ENCODE measurements around the gene SLC38A8. TPM values are rescaled to one million over a fixed set of nuclear protein-coding genes. Genes with fewer than 3 reads are reported as not detected.

Gene SLC38A8
- total RNA-seq, 1 experiment from 2014 or later: 0.35 TPM

GRCh38 chr16:84039696-84040095, 2.9 kb downstream of the SLC38A8 start:
- DNase-seq: no peak
- H4K91ac ChIP-seq (ENCODE audit: insufficient read length, low read depth, low read length): no peak overlapping the region
- TF ChIP-seq CTCF (conservative IDR thresholded peaks at IDR 0.05): no peak
- no peaks in the 10 kb centered on the region; the same call in 1 of the 2 replicates for H3K4me1 ChIP-seq (ENCODE audit: insufficient read depth, low read length)
- H3K4me2 ChIP-seq (ENCODE audit: insufficient read depth, insufficient read length, low read length): no peak overlapping the region
- H3K4ac ChIP-seq (ENCODE audit: low read depth, low read length): no peak overlapping the region
- no peak overlapping the region for H3K23ac ChIP-seq (ENCODE audit: insufficient read length, low read depth, low read length)
- no peak overlapping the region for H3K18ac ChIP-seq (ENCODE audit: insufficient read length, low read depth, low read length)
- no peaks in the 10 kb centered on the region for H3K9me3 ChIP-seq (ENCODE audit: control insufficient read depth, low read depth, low read length)
- no peak overlapping the region for H3K14ac ChIP-seq (ENCODE audit: insufficient read depth, low read length)
- H2BK15ac ChIP-seq (ENCODE audit: low read depth, low read length): no peak overlapping the region
- H3K9ac ChIP-seq (ENCODE audit: extremely low read depth, insufficient read length, low read length): no peak overlapping the region
- no peak overlapping the region for H2AFZ ChIP-seq (ENCODE audit: low read length)
- Mint-ChIP-seq H3K27ac (no peak overlapping the region), H3K36me3 (ENCODE audit: insufficient read depth in 1 of 3, low read depth in 3 of 3) (peaks cover 0 to 4% (median 1%) of the 10 kb centered on the region in 3 experiments; a peak in 2 of 7 replicates), H3K4me3 (no peak overlapping the region), H3K4me1 (peaks cover 24 to 37% of the 10 kb centered on the region in 2 experiments), H3K27me3 (ENCODE audit: low read depth) (peaks cover 26% of the 10 kb centered on the region), H3K9me3 (peaks cover 3 to 4% of the 10 kb centered on the region in 2 experiments)
- H4K5ac ChIP-seq (ENCODE audit: insufficient read length, low read depth, low read length): no peak overlapping the region
- no peak overlapping the region for H2BK12ac ChIP-seq (ENCODE audit: insufficient read length, low read depth, low read length)
- H4K8ac ChIP-seq (replicated peaks; ENCODE audit: insufficient read length, low read depth, low read length): no peak overlapping the region
- H4K20me1 ChIP-seq (ENCODE audit: control insufficient read depth, insufficient read depth, insufficient read length): no peaks in the 10 kb centered on the region
- no peak overlapping the region for H3K27ac ChIP-seq (ENCODE audit: insufficient read length, low read depth, low read length)
- H3T11ph ChIP-seq (ENCODE audit: low read length): no peak overlapping the region
- H3K79me1 ChIP-seq (ENCODE audit: insufficient read depth, low read depth, low read length, poor library complexity, severe bottlenecking): no peaks in the 10 kb centered on the region
- H3K79me2 ChIP-seq (ENCODE audit: insufficient read depth, low read length): no peaks in the 10 kb centered on the region
- no peak overlapping the region for H2BK120ac ChIP-seq (ENCODE audit: low read depth, low read length, poor library complexity, severe bottlenecking)
- H2BK5ac ChIP-seq (ENCODE audit: insufficient read length, low read length): no peak overlapping the region
- WGBS (ENCODE audit: extremely low coverage, insufficient read length, low lambda C conversion rate): no CpG with 5 or more reads among the region's 12 CpGs
- H2BK20ac ChIP-seq (ENCODE audit: low read depth, low read length, poor library complexity, severe bottlenecking): no peak overlapping the region
- no peaks in the 10 kb centered on the region for H3K27me3 ChIP-seq (ENCODE audit: insufficient read depth, low read length)
- no peak overlapping the region for H3K56ac ChIP-seq (ENCODE audit: insufficient read length, low read depth, low read length)
- no peak overlapping the region for H2AK5ac ChIP-seq (ENCODE audit: insufficient read length, low read length)
- no peaks in the 10 kb centered on the region for H3K23me2 ChIP-seq (ENCODE audit: insufficient read length, low read depth, low read length, poor library complexity, severe bottlenecking)
